Neuron (in vitro differentiated cells): ENCODE results near the gene PACS1.
"Not testable (repeated sequence)": the region's sequence is repeated elsewhere in the genome, so short reads cannot be mapped to it uniquely, and the experiment has no call there.

Experiments used
- H2AFZ ChIP-seq: one replicate; pipeline ENCODE4 v1.6.1; 2013; ENCODE audit warnings: low read depth, mild to moderate bottlenecking, inconsistent platforms, low read length, moderate library complexity
- H3K27me3 ChIP-seq: one replicate; pipeline ENCODE4 v1.6.1; 2013; ENCODE audit warnings: low read length; ENCODE audit not compliant: insufficient read depth
- H3K36me3 ChIP-seq: one replicate; pipeline ENCODE4 v1.6.1; 2013; ENCODE audit warnings: low read length; ENCODE audit not compliant: insufficient read depth
- H3K4me1 ChIP-seq: one replicate; pipeline ENCODE4 v1.6.1; 2013; ENCODE audit warnings: low read length; ENCODE audit not compliant: insufficient read depth
- H3K4me3 ChIP-seq: 2 replicates; pipeline ENCODE4 v1.5.1; 2013; ENCODE audit warnings: mild to moderate bottlenecking, low read length, moderate library complexity
- H3K9me3 ChIP-seq: one replicate; pipeline ENCODE4 v1.6.1; 2013; ENCODE audit warnings: low read length

The PACS1 gene

GRCh38 chr11:66114957-66115356 lies 44.9 kb downstream of the PACS1 start:
- H3K4me1 ChIP-seq = peaks cover 39% of the 10 kb centered on the region
- not testable (repeated sequence) for H2AFZ ChIP-seq, H3K36me3 ChIP-seq, H3K27me3 ChIP-seq, H3K4me3 ChIP-seq, H3K9me3 ChIP-seq

DNA sequence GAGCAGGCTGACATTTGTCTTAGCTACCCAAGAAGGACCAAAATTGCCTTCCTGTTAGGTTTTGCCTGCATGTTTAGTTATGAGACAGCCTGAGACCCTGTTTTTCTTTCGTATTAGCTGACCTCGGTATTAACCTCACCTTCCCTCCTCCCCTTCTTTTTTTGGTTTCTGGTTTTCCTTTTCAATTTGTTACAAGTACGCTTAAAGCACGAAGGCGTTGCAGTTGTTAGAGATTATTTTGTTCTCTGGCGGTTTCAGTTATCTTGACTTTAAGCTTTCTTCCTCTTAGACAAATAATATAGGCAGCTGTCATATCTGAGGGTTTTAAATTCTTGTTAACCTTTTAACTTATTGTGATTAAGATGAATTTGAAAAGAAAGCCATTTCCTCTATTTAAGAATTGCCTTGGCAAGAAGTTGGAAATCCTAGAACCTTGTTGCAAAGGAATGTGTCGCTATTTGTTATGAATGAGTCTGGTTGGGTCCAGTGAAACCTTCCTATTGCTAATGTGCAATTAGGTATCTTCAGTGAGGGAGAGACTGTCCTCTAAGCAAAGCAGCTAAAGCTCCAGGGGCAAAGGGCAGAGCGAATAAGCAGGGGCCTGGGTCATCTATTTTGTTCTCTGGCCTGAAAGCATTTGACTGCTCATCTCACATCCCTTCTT lies 45.7 kb downstream of the PACS1 start:
- no peaks in the 10 kb centered on the region for H3K36me3 ChIP-seq
- H3K27me3 ChIP-seq = no peaks in the 10 kb centered on the region
- no peak overlapping the region for H3K4me3 ChIP-seq
- no peak overlapping the region for H2AFZ ChIP-seq
- H3K4me1 ChIP-seq = peaks cover 39% of the 10 kb centered on the region
- H3K9me3 ChIP-seq = no peaks in the 10 kb centered on the region

DNA sequence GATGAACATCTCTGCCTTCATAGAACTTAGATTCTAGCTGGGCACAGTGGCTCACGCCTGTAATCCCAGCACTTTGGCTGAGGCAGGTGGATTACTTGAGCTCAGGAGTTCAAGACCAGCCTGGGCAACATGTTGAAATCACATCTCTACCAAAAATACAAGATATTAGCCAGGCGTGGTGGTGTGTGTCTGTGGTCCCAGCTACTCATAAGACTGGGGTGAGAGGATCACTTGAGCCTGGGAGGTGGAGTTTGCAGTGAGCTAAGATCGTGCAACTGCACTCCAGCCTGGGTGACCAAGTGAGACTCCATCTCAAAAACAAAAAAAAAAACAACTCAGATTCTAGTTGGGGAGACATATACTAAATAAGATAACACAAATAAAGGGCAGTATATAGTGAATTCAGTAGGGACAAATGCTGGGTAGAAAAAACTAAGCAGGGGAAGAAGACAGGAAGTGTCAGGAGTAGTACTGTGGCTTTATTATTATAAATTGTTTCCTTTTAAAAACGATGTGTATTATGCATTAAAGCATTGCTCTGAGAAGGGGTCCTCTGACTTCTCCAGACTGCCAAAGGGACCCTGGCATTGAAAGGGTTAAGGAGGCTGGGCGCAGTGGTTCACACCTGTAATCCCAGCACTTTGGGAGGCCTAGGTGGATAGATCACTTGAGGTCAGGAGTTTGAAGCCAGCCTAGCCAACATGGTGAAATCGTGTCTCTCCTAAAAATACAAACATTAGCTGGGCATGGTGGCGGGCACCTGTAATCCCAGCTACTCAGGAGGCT lies 46.7 kb downstream of the PACS1 start:
- peaks cover 39% of the 10 kb centered on the region for H3K4me1 ChIP-seq
- H3K36me3 ChIP-seq = no peaks in the 10 kb centered on the region
- H3K27me3 ChIP-seq = no peaks in the 10 kb centered on the region
- H3K9me3 ChIP-seq = no peaks in the 10 kb centered on the region
- no peak overlapping the region for H2AFZ ChIP-seq
- no peak overlapping the region for H3K4me3 ChIP-seq

DNA sequence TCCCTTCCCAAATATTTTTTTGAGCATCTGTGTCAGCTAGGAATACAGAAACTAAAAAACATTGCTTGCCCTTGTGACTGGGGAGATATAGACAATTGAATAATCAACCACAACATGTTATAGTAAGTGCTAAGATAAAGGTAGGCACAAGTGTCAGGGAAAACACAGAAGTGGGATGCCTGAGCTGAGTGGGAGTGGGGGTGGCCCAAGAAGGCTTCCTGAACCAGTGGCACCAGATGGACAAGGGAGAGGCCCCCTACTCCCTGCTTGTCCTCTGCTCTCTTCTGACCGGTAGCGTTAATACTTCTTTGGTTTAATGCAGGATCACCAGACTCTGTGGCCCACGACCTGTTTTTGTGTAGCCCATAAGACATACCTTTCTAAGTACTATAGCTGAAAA lies 48.8 kb downstream of the PACS1 start:
- Histone ChIP-seq H3K27me3 (no peaks in the 10 kb centered on the region), H3K4me1 (peaks cover 24% of the 10 kb centered on the region), H3K9me3 (no peaks in the 10 kb centered on the region), H2AFZ (no peak overlapping the region), H3K4me3 (no peak overlapping the region), H3K36me3 (no peaks in the 10 kb centered on the region)

- no peaks in the 10 kb centered on the region for H3K27me3 ChIP-seq
- peaks cover 24% of the 10 kb centered on the region for H3K4me1 ChIP-seq
- no peak overlapping the region for H3K4me3 ChIP-seq
- no peaks in the 10 kb centered on the region for H3K36me3 ChIP-seq
- H2AFZ ChIP-seq = no peak overlapping the region
- no peaks in the 10 kb centered on the region for H3K9me3 ChIP-seq
Measured at GRCh38 chr11:66119348-66120133, 49.5 kb downstream of the PACS1 start.

DNA sequence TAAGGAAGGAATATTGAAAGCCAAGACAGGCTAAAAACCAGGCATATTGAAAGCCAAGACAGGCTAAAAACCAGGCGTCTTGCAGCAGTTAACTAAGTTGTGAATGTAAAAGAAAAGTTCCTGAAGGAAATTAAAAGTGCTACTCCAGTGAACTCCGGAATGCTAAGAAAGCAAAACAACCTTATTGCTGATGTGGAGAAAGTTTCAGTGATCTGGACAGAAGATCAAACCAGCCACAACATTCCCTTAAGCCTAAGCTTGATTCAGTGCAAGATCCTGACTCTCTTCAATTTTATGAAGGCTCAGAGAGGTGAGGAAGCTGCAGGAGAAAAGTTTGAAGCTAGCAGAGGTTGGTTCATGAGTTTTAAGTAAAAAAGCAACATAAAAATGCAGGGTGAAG lies 51.4 kb downstream of the PACS1 start:
- peaks cover 13% of the 10 kb centered on the region for H3K4me1 ChIP-seq

DNA sequence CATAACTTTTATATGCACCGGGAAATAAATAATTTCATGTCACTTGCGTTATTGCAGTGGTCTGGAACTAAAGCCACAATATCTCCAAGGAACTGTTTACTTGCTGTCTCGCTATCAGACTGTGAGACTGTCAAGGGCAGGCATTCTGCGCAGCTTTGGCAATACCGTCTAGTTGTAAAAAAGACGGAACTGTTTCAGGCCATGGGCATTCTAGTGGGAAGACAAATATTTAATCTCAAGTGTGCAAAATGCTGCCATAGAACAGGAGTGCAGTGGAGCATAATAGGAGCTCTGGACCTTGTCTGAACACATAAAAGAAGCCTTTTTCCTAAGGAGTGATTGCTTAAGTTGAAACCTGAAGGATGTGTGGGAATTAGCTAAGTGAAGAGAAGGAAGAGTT lies 53.8 kb downstream of the PACS1 start:
- peaks cover 31% of the 10 kb centered on the region for H3K4me1 ChIP-seq
- H3K27me3 ChIP-seq = no peaks in the 10 kb centered on the region
- no peaks in the 10 kb centered on the region for H3K36me3 ChIP-seq
- no peaks in the 10 kb centered on the region for H3K9me3 ChIP-seq
- no peak overlapping the region for H3K4me3 ChIP-seq
- H2AFZ ChIP-seq = no peak overlapping the region

More for the DNA sequence above, 51.4 kb downstream of the PACS1 start:
- no peaks in the 10 kb centered on the region for H3K27me3 ChIP-seq
- no peak overlapping the region for H2AFZ ChIP-seq
- H3K9me3 ChIP-seq = no peaks in the 10 kb centered on the region
- no peak overlapping the region for H3K4me3 ChIP-seq
- no peaks in the 10 kb centered on the region for H3K36me3 ChIP-seq

GRCh38 chr11:66124564-66124963 lies 54.5 kb downstream of the PACS1 start:
- no peaks in the 10 kb centered on the region for H3K9me3 ChIP-seq
- no peak overlapping the region for H3K4me3 ChIP-seq
- H3K4me1 ChIP-seq = peaks cover 24% of the 10 kb centered on the region
- no peak overlapping the region for H2AFZ ChIP-seq
- H3K36me3 ChIP-seq = no peaks in the 10 kb centered on the region
- H3K27me3 ChIP-seq = no peaks in the 10 kb centered on the region

GRCh38 chr11:66126064-66126463 lies 56.0 kb downstream of the PACS1 start:
- peaks cover 23% of the 10 kb centered on the region for H3K4me1 ChIP-seq
- H3K4me3 ChIP-seq = no peak overlapping the region
- no peaks in the 10 kb centered on the region for H3K27me3 ChIP-seq
- H3K9me3 ChIP-seq = no peaks in the 10 kb centered on the region
- no peak overlapping the region for H2AFZ ChIP-seq
- no peaks in the 10 kb centered on the region for H3K36me3 ChIP-seq

- Histone ChIP-seq H3K27me3 (no peaks in the 10 kb centered on the region), H3K4me3 (peak overlapping the region; percentile 4), H2AFZ (peak overlapping the region; percentile 15), H3K9me3 (no peaks in the 10 kb centered on the region), H3K36me3 (no peaks in the 10 kb centered on the region), H3K4me1 (peaks cover 23% of the 10 kb centered on the region)
Measured at GRCh38 chr11:66126808-66127555, 56.9 kb downstream of the PACS1 start.

GRCh38 chr11:66130978-66131377 lies 60.9 kb downstream of the PACS1 start:
- H3K4me1 ChIP-seq = peaks cover 23% of the 10 kb centered on the region
- no peaks in the 10 kb centered on the region for H3K27me3 ChIP-seq
- H3K9me3 ChIP-seq = no peaks in the 10 kb centered on the region
- no peak overlapping the region for H2AFZ ChIP-seq
- H3K4me3 ChIP-seq = no peak overlapping the region
- H3K36me3 ChIP-seq = no peaks in the 10 kb centered on the region

GRCh38 chr11:66131937-66132632 lies 62.0 kb downstream of the PACS1 start:
- H3K27me3 ChIP-seq = no peaks in the 10 kb centered on the region
- H2AFZ ChIP-seq = no peak overlapping the region
- peaks cover 13% of the 10 kb centered on the region for H3K4me1 ChIP-seq
- no peaks in the 10 kb centered on the region for H3K36me3 ChIP-seq
- no peak overlapping the region for H3K4me3 ChIP-seq
- H3K9me3 ChIP-seq = no peaks in the 10 kb centered on the region
